ENCODE measurements around the gene KRTAP9-9. TPM values are rescaled to one million over a fixed set of nuclear protein-coding genes. Genes with fewer than 3 reads are reported as not detected.
A peak's percentile ranks its signal among the peaks of the same experiment; 100 is the strongest.
"Not testable (repeated sequence)": the region's sequence is repeated elsewhere in the genome, so short reads cannot be mapped to it uniquely, and the experiment has no call there.

KRTAP9-9 gene
- total RNA-seq, 1 experiment from 2014 or later = not detected

DNA sequence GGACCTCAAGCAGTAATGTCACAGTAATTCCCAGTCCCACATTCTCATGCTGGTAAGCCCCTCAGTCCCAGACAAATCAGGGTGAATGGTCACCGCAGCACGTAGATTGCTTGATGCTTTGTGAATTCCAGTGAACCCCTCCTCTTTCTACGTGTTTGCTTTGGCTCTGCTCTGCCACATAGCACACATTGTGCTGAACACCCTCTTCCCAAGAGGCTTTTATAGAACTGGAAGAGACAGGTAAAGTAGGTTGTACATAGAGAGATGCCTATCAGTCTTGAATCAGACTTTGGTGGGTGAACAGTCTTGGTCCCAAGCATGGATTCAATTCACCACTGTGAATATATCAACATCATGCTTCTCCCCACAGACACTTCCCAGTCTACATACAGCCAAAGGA is 9.4 kb downstream of the KRTAP9-9 start:
- DNase-seq (ENCODE audit: low read depth) = no peak

DNA sequence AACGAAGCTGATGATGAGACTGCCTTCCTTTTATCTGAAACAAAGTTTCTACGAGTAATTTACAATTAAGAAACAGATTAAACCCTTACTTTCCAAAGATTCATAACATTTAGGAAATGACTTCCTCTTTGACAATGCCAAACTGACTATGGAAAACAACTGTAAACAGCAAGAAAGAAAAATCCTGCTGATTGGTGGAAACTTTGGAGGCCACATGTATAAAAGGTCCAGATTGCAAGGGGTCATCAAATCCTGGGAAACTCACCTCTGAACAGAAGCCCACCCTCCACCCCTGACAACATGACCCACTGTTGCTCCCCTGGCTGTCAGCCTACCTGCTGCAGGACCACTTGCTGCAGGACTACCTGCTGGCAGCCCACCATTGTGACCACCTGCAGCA is 9.9 kb downstream of the KRTAP9-9 start, which contains the start of gene KRTAP9-6:
TSS of gene KRTAP9-6 (plus strand) at position 301 of the 400 bp plus-strand sequence. CDS start at position 301, 0 bp downstream.
- no peak for DNase-seq (ENCODE audit: low read depth)

DNA sequence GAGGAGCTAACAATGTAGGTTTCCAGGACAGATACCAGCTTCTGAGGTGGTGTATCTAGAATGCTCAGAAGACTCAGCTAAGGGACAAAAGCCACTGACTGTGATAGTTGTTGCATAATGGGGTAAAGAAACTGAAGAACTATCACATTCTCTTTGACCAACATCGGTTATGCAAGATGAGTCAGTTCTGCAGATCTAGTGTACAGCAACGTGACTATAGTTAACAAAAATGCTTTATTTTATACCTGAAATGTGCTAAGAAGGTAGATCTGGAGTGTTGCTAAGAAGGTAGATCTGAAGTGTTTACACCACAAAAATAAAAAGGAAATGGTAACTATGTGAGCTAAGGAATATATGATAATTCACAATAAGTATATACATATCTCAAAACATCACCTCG is 12.5 kb downstream of the KRTAP9-9 start:
- DNase-seq (ENCODE audit: low read depth) = no peak

- DNase-seq (ENCODE audit: low read depth) = not testable (repeated sequence)
Measured at GRCh38 chr17:41271323-41271722, 16.1 kb downstream of the KRTAP9-9 start.

DNA sequence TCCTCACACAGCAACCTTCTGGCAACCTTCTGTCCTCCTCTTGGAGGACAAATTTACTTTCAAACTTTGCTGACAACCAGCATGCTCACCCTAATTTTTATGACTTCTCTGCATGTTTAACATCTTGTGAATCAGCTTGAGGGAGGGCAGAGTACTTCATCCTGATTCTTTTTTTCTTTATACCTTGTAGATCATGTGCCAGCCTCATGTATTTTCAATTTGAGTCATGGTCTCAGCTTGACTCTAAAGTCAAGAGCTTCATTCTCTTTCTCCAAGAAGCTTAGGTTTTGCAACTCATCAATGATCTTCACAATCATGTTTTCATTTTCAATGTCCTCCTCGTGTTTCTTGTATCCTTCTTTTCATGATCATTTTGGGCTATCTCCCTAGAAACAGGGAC is 16.7 kb downstream of the KRTAP9-9 start:
- no peak for DNase-seq (ENCODE audit: low read depth)

- not testable (repeated sequence) for DNase-seq (ENCODE audit: low read depth)
Measured at GRCh38 chr17:41275648-41276190, 20.5 kb downstream of the KRTAP9-9 start, which contains the start of gene KRTAP9-7. Gene KRTAP9-7, plus strand, starts transcription at chr17:41275698. Its CDS starts 0 bp downstream, at chr17:41275698.

DNA sequence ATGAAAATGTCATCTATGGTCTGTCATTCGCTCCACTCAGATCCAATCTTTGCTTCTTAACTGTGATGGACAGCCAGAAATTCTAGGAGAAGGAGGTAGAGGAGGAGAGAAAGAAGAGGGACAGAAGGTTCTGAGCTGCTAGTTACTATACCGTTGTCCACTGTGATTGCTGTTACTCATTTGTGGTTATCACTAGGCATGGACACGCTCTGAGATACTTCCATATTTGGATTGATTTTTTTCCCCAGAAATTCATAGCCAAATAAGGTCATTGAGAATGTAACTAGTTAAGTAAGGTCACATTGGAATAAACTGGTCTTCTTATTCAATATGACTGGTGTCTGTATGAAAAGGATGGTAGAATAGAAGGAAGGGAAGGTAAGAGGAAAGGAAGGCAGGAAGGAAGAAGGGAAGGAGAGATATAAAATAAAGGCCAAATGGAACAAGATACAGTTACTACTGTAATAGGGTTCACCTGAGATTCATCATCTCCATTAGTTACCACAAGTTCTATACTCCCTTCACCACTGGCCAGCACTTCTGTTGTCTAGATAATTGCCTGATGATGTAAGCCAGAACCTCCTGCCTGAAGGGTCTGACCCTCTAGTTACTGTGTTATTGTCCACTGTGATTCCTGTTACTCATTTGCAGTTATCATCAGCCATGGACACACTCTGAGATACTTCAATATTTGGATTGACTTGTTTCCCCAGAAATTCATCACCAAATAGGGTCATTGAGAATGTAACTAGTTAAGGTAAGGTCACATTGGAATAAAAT is 23.2 kb downstream of the KRTAP9-9 start:
- peak; percentile 0 for DNase-seq (ENCODE audit: low read depth)

- DNase-seq (ENCODE audit: low read depth) = peak; percentile 0
Measured at GRCh38 chr17:41284043-41284442, 28.9 kb downstream of the KRTAP9-9 start.

DNA sequence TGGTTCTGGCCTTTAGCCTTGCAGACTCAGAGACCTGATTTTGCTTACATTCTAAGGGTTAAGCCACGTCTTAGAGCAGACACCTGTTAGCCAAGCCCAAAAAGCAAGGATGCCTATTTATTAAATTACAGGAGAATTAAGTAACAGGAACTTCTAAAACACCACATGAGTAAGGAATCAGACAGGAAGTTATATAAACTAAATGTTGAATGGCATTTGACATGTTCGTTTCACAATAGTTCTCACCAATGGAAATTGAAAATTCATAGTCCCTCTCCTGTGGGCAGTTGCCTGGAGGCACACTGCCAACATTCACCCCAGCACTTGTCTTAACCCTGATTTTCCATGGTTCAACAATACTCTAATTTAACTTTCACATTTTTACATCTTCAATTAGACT is 29.4 kb downstream of the KRTAP9-9 start:
- peak; percentile 3 for DNase-seq (ENCODE audit: low read depth)

DNA sequence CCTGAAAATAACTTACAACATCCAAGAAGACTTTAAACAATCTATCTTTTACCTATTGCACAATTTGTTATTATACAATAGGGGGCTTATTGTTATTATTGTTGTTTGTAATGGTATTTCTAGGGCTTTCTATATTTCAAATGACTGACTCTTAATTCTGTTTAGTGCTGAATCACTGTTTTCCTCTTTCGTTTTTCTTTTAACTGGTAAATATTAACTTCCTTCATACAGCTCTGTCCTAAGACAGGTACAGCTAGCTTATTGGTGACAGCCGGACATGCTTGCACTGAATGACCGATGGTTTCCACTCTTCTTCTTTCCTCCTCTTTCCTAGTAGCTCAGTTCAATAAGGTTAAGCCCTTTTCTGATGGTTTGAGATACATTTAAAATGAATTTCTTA is 31.9 kb downstream of the KRTAP9-9 start:
- DNase-seq (ENCODE audit: low read depth) = no peak

DNA sequence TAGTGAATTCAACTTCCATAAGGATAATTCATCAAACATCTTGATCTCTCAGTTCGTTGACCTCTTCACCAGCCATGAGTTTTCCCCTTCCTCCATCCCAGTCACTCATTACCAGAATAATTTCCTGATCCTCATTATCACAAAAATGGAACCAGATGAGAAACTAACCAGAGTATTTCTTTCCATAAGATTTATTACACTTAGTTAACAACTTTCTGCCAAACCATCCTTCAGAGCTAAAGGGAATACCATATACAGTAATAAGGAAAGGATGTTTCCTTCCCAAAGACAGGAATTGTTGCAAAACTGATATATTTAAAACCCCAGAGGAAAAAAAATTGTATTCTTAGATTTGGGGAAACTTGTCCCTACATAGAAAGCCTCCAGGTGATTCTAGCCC is 38.8 kb downstream of the KRTAP9-9 start:
- DNase-seq (ENCODE audit: low read depth) = no peak

DNA sequence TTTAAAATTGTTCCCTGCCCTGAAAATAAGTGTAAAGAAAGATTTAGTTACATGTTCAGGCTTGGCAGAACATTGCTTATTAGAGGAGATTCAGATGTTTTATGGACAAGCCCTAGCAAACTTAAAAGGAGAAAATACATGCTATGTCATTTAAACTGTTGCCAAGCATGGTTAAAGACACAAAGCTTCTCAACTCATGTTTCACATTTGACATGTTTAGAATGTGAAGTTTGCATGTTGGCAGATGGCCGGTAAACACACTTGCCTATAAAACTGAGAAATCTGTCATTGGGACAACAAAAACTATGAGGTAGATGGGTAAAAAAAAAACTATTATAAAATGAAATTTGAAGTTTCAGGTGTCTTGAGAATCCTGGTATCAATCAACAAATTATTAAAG is 41.7 kb downstream of the KRTAP9-9 start:
- DNase-seq (ENCODE audit: low read depth) = no peak

GRCh38 chr17:41298458-41299135 is 43.4 kb downstream of the KRTAP9-9 start:
- no peak for DNase-seq (ENCODE audit: low read depth)

DNA sequence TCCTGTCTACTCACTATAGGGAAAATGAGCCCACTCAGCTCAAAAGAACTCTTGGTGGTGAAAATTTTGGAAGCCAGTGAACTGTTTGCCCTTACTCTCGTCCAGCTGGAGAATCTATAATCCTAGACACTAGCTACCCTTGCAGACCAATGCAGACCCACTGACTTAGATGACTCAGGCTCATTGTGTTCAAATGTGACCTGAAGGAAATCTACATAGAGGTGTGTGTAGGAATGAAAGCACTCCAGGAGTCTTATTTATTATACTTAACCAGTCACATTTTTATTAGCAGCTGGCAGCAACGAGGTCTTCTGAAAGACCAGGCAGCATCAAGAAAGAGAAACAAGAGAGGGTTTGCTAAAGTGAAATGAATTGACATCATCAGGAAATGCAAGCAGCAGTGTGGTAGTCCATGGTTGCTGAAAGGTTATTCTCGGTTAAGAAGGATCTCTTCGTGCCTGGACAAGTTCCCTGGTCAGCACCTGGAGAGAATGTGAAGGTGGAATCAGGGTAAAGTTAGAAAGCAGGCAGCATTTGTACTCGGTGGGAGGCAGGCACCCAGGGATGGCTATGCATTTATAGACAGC is 46.1 kb downstream of the KRTAP9-9 start:
- no peak for DNase-seq (ENCODE audit: low read depth)

DNA sequence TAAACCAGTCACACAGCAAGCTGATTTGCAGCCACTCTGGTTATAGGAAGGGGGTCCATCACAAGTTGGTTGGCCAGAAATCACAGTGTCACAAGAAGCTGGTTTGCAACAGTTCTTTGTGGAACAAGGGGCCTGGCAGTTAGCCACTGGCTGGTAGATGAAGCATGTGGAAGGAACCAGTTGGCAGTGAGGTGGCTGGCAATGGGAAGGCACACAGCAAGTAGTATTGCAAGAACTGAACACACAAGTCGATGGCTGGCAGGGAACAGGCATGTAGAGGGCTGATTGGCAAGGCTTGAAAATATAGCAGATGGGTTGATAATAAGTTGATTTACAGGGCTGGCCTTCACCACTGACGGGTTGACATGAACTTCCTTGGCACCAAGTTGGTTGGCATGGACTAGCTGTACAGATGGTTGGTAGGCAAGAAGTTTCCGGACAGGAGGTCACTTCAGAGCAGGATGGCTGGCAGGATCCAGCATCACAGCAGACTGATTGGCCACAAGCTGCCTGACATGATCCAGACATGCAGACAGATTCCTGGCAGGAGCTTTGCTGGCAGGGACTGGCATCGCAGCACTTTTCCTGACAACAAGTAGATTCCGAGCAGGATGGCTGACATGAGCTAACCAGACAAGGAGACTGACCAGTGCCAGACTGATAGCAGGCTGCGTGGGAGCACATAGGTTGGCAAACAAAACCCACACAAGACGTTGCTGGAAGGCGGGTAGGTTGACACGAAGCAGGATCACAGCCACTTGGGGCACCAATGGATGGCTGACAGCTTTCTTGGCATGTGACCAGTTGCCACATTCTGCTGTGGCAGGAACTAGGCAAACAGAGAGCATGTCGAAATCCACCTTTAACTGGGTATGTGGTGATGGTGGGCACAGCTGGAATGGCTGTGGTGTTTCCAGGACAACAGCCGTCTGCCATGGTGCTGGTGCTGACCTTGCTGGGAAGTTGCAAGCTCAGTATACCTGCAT is 47.0 kb downstream of the KRTAP9-9 start, which contains the start of gene KRTAP29-1:
TSS of gene KRTAP29-1 (minus strand) at position 936 of the 986 bp plus-strand sequence. CDS start at position 936, 0 bp downstream.
- no peak for DNase-seq (ENCODE audit: low read depth)

DNA sequence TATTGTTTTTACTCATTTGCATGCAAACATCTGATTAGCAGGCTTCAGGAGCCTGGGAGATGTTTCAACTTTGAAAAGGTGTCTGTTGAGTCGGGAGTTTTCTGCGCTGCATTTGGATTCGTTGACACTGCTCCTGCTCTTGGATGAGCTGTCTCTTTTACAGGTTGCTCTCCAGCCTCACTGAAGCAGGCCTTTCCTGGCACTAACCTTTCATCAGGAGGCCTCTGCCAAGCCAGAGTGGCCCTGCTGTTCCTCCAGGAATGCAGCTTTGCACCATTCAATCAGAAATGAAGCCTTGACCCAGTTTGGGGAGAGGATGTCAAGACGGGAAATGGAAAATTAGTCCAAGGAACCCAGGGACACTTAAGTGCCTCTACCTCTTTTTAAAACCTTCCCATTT is 47.8 kb downstream of the KRTAP9-9 start:
- DNase-seq (ENCODE audit: low read depth) = no peak

- no peak for DNase-seq (ENCODE audit: low read depth)
Measured at GRCh38 chr17:41304091-41304490, 48.9 kb downstream of the KRTAP9-9 start.

Data from HT1080 (cell line).